A673 (cell line): ENCODE results near the gene TNIP3. TPM values are rescaled to one million over a fixed set of nuclear protein-coding genes. Genes with fewer than 3 reads are reported as not detected.
A peak's percentile ranks its signal among the peaks of the same experiment; 100 is the strongest.

Experiments used
- BruUV-seq: library from RNA; stranded (reverse); fragments of 400-500 nt; replicated peaks from 2 replicates; lab custom pipeline; 2021; lab: Mats Ljungman, UMichigan
- CTCF ChIA-PET: fragments of 300-600 bp; sonication (Branson Sonifier 250); formaldehyde crosslinking; loops from one replicate; lab custom pipeline; 2022; ENCODE audit warnings: antibody characterized with exemption; lab: Charles Lee
- POLR2A ChIA-PET: fragments of 300-600 bp; sonication (Branson Sonifier 250); formaldehyde crosslinking; loops from one replicate; lab custom pipeline; 2022; ENCODE audit warnings: antibody characterized with exemption; ENCODE audit not compliant: low non-redundant PET; lab: Charles Lee
- DNase-seq: peaks from one replicate; pipeline ENCODE4 v3.0.0-alpha.2; 2015; ENCODE audit warnings: low spot score
- H3K27ac ChIP-seq: fragments of 200-600 bp; sonication (generic); 2 replicates; pipeline ENCODE4 v1.5.1; 2016; ENCODE audit warnings: mixed run types, low read depth, mild to moderate bottlenecking, mixed read lengths, antibody characterized with exemption, low read length; ENCODE audit not compliant: poor library complexity, severe bottlenecking
- H3K27me3 ChIP-seq: fragments of 200-600 bp; sonication (generic); replicated peaks from 2 replicates; pipeline ENCODE4 v1.6.1; 2017; ENCODE audit warnings: mixed run types, low read depth, mild to moderate bottlenecking, mixed read lengths, antibody characterized with exemption, low read length; ENCODE audit not compliant: insufficient read depth, poor library complexity
- H3K36me3 ChIP-seq: fragments of 200-600 bp; sonication (generic); 2 replicates; pipeline ENCODE4 v1.6.1; 2016; ENCODE audit warnings: mixed run types, mild to moderate bottlenecking, mixed read lengths, antibody characterized with exemption, low read length; ENCODE audit not compliant: insufficient read depth, poor library complexity, severe bottlenecking
- H3K4me1 ChIP-seq: fragments of 200-600 bp; sonication (generic); 2 replicates; pipeline ENCODE4 v1.6.1; 2017; ENCODE audit warnings: mixed run types, mild to moderate bottlenecking, mixed read lengths, antibody characterized with exemption, low read length; ENCODE audit not compliant: insufficient read depth, poor library complexity, severe bottlenecking
- H3K4me3 ChIP-seq: fragments of 200-600 bp; sonication (generic); 2 replicates; pipeline ENCODE4 v1.5.1; 2016; ENCODE audit warnings: low read depth, mixed run types, mild to moderate bottlenecking, mixed read lengths, low read length; ENCODE audit not compliant: poor library complexity, severe bottlenecking
- H3K9me3 ChIP-seq: fragments of 200-600 bp; sonication (generic); 2 replicates; pipeline ENCODE4 v1.6.1; 2016; ENCODE audit warnings: mixed run types, low read depth, mild to moderate bottlenecking, mixed read lengths, antibody characterized with exemption, low read length; ENCODE audit not compliant: poor library complexity, severe bottlenecking
- CTCF ChIP-seq: fragments of 300-800, 200-600 bp; sonication (generic); conservative IDR thresholded peaks from 2 replicates; pipeline ENCODE4 v1.5.1; 2017; ENCODE audit warnings: low read depth, mild to moderate bottlenecking, antibody characterized with exemption, low read length, moderate library complexity, mixed read lengths
- EZH2 ChIP-seq: fragments of 200-600 bp; sonication (generic); IDR thresholded peaks from 2 replicates; pipeline ENCODE4 v1.6.1; 2017; ENCODE audit warnings: borderline replicate concordance, low read depth, mild to moderate bottlenecking, mixed read lengths, antibody characterized with exemption, low read length; ENCODE audit not compliant: poor library complexity, severe bottlenecking
- intact Hi-C: fragments of 100-400 bp; cut with micrococcal nuclease; formaldehyde crosslinking; loops from one replicate; pipeline ENCODE4 v1.10.0; 2022; ENCODE audit not compliant: unreplicated experiment
- total RNA-seq: library from RNA; stranded (reverse); gene quantifications from 2 replicates; pipeline ENCODE4 v1.2.3, GENCODE V29; 2021

Gene TNIP3
- total RNA-seq, 1 experiment from 2014 or later = 0.58 TPM

DNA sequence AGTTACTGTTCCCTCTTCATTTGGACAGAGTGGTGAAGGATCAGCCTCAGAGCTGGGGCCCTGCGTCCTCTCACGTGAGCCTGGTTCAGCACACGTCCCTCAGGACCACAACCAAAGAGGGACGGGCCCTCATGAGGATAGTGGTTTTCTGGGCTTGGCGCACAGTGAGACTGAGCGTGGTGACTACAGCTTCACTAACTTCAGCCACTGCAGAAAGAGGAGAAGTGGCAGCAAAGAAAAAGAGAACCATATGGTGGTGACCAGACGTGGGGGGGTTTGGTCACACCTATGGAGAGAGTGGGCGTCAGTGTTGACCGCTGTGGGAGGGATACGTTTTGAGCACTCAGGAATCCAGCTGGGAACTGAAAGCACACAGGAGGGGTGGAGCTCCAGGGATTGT, 21.8 kb upstream of the TNIP3 start:
- H3K4me1 ChIP-seq = peaks cover 15% of the 10 kb centered on the region
- H3K27me3 ChIP-seq = no peaks in the 10 kb centered on the region
- H3K36me3 ChIP-seq = no peaks in the 10 kb centered on the region
- no peak overlapping the region for H3K4me3 ChIP-seq
- ChIA-PET CTCF (no interaction called here), POLR2A (no interaction called here)
- no peaks in the 10 kb centered on the region for H3K9me3 ChIP-seq
- H3K27ac ChIP-seq = no peak overlapping the region
- TF ChIP-seq CTCF (no peak), EZH2 (no peak)
- intact Hi-C loops = no loop called here
- DNase-seq = no peak
- BruUV-seq = no TSS peak

- intact Hi-C loops = no loop called here
- peaks cover 15% of the 10 kb centered on the region for H3K4me1 ChIP-seq
- H3K4me3 ChIP-seq = no peak overlapping the region
- TF ChIP-seq EZH2 (no peak), CTCF (no peak)
- H3K27ac ChIP-seq = no peak overlapping the region
- H3K27me3 ChIP-seq = no peaks in the 10 kb centered on the region
- DNase-seq = no peak
- ChIA-PET CTCF (interaction anchor here (1.3 kb wide), 1 partner anchor 8 kb away, joined by 4 read pairs; no protein-coding TSS in a partner anchor), POLR2A (no interaction called here)
- BruUV-seq = no TSS peak
- no peaks in the 10 kb centered on the region for H3K9me3 ChIP-seq
- no peaks in the 10 kb centered on the region for H3K36me3 ChIP-seq
Measured at GRCh38 chr4:121183989-121184388, 19.9 kb upstream of the TNIP3 start.

DNA sequence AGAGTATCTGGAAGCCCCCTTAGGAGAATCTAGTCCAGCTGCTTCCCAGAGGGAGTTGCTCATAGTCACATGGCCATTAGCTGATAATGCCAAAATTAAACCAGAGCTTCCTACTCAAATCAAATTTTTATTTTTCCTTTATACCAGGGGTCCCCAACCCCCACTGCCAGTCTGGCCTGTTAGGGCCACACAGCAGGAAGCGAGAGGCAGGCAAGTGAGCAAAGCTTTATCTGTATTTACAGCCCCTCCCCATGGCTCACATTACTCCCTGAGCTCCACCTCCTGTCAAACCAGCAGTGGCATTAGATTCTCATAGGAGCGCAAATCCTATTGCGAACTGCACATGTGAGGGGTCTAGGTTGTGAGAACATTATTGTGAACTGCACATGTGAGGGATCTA, 19.2 kb upstream of the TNIP3 start:
- Histone ChIP-seq H3K27ac (peak overlapping the region; percentile 44), H3K9me3 (no peaks in the 10 kb centered on the region), H3K4me1 (peaks cover 15% of the 10 kb centered on the region), H3K36me3 (no peaks in the 10 kb centered on the region), H3K4me3 (no peak overlapping the region), H3K27me3 (no peaks in the 10 kb centered on the region)
- peak; percentile 55 for DNase-seq
- POLR2A ChIA-PET = no interaction called here
- no TSS peak for BruUV-seq
- CTCF ChIA-PET = interaction anchor here (1.3 kb wide), 1 partner anchor 9 kb away, joined by 4 read pairs; no protein-coding TSS in a partner anchor
- intact Hi-C loops = no loop called here
- no peak for TF ChIP-seq EZH2
- TF ChIP-seq CTCF = no peak
